ENCODE results near the gene CCDC71. TPM values are rescaled to one million over a fixed set of nuclear protein-coding genes. Genes with fewer than 3 reads are reported as not detected.

CCDC71 gene
- total and polyA plus RNA-seq, 10 donors, result 9.9 to 45.4 (median 22.4) TPM

DNA sequence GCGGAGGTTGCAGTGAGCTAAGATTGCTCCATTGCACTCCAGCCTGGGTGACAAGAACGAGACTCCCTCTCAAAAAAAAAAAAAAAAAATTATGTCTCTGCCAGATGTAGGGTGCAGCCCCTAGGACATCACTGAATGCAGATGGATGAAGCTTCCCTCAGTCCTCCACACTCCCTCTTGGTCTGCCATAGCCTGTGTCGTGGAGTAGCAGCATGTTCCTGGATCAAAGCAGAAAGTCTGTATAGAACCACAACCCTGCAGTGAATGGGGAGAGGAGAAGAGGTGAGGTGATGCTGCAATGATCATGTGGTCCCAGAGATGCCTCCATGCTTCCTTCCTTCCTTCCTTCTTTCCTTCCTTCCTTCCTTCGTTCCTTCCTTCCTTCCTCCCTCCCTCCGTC, 18.0 kb downstream of the CCDC71 start:
- Histone ChIP-seq H3K27ac (no peak overlapping the region), H3K36me3 (no peaks in the 10 kb centered on the region), H3K4me3 (no peak overlapping the region), H3K9me3 (no peaks in the 10 kb centered on the region), H3K27me3 (replicated peaks in 1 of 7) (no peaks in the 10 kb centered on the region), H3K4me1 (no peaks in the 10 kb centered on the region)
- intact Hi-C loops (cut with DNase I; ENCODE audit: low total_unique reads), result no loop called here
- no peak for DNase-seq
- WGBS, 5 donors, result 64 to 87% (median 74%) methylated on average over 5 of the region's 5 CpGs
- no peak for TF ChIP-seq POLR2AphosphoS5 (IDR thresholded peaks at IDR 0.05)
- no peak for TF ChIP-seq POLR2A (IDR thresholded peaks at IDR 0.05)
- no peak for TF ChIP-seq CTCF (IDR thresholded peaks at IDR 0.05 in 8 of 11, conservative IDR thresholded peaks at IDR 0.05 in 3 of 11)

DNA sequence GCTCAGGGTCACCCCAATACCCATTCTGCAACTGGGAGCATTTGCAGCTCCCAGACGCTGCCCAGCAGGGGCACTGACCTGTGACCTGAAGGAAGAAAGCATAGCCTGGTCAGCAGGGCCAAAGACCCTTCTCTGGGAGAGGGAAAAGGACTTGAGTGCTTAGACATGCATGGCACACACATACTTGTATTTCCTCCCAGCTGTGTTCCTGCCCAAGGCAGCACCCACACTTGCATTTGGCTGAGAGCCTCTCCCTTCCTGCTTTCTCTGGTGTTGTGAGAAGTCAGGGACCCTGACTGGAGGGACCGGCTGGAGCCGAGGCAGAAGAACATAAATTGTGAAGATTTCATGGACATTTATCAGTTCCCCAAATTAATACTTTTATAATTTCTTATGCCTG, 26.1 kb downstream of the CCDC71 start:
- intact Hi-C loops (cut with DNase I; ENCODE audit: low total_unique reads), result no loop called here
- Histone ChIP-seq H3K4me1 (no peaks in the 10 kb centered on the region), H3K27me3 (replicated peaks in 1 of 7) (peaks cover 0 to 11% (median 0%) of the 10 kb centered on the region in 7 donors), H3K9me3 (peaks cover 0 to 14% (median 9%) of the 10 kb centered on the region in 8 donors), H3K4me3 (no peak overlapping the region), H3K27ac (no peak overlapping the region), H3K36me3 (no peaks in the 10 kb centered on the region)
- 61 to 75% (median 65%) methylated on average over 3 of the region's 3 CpGs for WGBS, 5 donors
- no peak for TF ChIP-seq CTCF (IDR thresholded peaks at IDR 0.05 in 8 of 11, conservative IDR thresholded peaks at IDR 0.05 in 3 of 11)
- no peak for TF ChIP-seq POLR2AphosphoS5 (IDR thresholded peaks at IDR 0.05)
- no peak for TF ChIP-seq POLR2A (IDR thresholded peaks at IDR 0.05)
- no peak for DNase-seq

DNA sequence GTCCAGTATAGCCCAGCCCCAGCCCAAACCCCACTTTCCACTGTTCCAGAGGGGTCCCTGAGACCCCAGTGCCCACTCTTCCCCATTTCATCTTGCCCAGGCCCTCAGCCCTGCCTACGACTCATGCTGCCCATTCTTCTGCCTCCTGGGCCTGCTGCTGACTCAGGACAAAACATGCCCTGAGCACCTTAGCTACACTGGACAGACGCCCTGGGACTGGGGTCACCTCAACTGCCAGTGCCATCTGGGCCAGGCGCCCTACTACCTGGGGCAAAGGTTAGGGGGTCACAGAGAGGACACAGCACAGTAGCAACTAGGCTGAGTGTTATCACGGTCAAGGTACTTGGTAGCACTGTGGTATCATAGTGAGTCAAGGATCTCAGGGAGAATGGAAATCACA, 30.6 kb downstream of the CCDC71 start:
- Histone ChIP-seq H3K9me3 (peaks cover 0 to under 1% (median 0%) of the 10 kb centered on the region in 8 donors), H3K4me1 (peaks cover 3 to 40% (median 20%) of the 10 kb centered on the region in 6 donors), H3K4me3 (no peak overlapping the region), H3K36me3 (peaks cover 0 to 6% (median 0%) of the 10 kb centered on the region in 6 donors), H3K27ac (no peak overlapping the region), H3K27me3 (replicated peaks in 1 of 7) (peaks cover 0 to 29% (median 0%) of the 10 kb centered on the region in 7 donors)
- intact Hi-C loops (cut with DNase I; ENCODE audit: low total_unique reads), result no loop called here
- DNase-seq, result no peak
- WGBS, 5 donors, result 79 to 93% (median 82%) methylated on average over 4 of the region's 4 CpGs
- TF ChIP-seq CTCF (IDR thresholded peaks at IDR 0.05 in 8 of 11, conservative IDR thresholded peaks at IDR 0.05 in 3 of 11) (no peak), POLR2AphosphoS5 (IDR thresholded peaks at IDR 0.05) (no peak), POLR2A (IDR thresholded peaks at IDR 0.05) (no peak)

- Histone ChIP-seq H3K36me3 (peaks cover 0 to 14% (median 0%) of the 10 kb centered on the region in 6 donors), H3K4me3 (no peak overlapping the region), H3K27ac (peak overlapping the region in 3 of 8 donors; percentile 77 to 91 (median 88)), H3K4me1 (peaks cover 4 to 46% (median 23%) of the 10 kb centered on the region in 6 donors), H3K9me3 (no peaks in the 10 kb centered on the region), H3K27me3 (replicated peaks in 1 of 7) (peaks cover 0 to 29% (median 0%) of the 10 kb centered on the region in 7 donors)
- intact Hi-C loops (cut with DNase I; ENCODE audit: low total_unique reads), result no loop called here
- 58 to 89% (median 67%) methylated on average over 2 to 3 of the region's 3 CpGs for WGBS, 5 donors
- DNase-seq, result no peak
- TF ChIP-seq CTCF (IDR thresholded peaks at IDR 0.05 in 8 of 11, conservative IDR thresholded peaks at IDR 0.05 in 3 of 11) (no peak), POLR2AphosphoS5 (IDR thresholded peaks at IDR 0.05) (no peak), POLR2A (IDR thresholded peaks at IDR 0.05) (no peak)
These were observed 31.5 kb downstream of the CCDC71 start for GRCh38 chr3:49134471-49135265.
